GM18511 (cell line): ENCODE measurements around the gene ASB7.
"Not testable (repeated sequence)": the region's sequence is repeated elsewhere in the genome, so short reads cannot be mapped to it uniquely, and the experiment has no call there.

Experiments
- ATAC-seq: cut with Tn5 transposase; IDR thresholded peaks from one replicate; pipeline ENCODE4 v1.9.1; 2021; ENCODE audit warnings: mild to moderate bottlenecking, moderate library complexity; ENCODE audit not compliant: unreplicated experiment

Gene ASB7

DNA sequence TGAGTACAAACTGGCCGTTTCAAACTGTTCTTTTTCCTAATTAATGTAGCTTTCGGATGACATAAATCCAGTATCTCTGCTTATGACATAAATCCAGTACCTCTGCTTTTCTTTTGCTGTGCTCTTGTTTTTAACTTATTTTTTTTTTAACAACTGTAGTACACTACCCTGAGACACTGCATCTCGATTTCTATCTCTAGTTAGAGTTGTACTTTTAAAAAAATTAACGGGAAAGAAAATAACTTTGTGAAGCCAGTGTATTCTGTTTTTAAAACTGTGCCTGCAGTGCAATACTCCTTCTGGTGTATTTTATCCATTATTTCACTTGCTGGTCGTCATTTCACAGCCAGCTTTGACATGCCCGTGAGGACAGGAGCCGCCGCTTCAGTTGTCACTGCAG is 46.6 kb downstream of the ASB7 start:
- no peak for ATAC-seq

DNA sequence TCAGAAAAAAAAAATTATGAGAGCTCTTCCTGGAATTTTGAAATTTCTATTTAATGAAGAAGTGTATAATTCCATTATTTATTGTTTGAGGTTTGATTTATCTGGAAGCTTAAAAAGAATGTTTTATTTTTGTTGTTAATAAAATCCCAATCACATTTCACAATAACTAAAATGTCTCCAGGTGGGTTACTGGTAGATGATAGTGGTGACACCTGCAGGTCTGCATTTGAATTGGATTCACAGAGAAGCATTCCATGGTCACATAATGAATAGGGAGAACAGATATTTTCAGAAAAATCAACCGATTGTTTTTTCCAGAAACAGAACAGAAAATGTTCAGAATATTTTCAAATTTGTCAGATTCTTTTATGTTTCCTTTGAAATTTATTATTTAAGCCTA is 48.3 kb downstream of the ASB7 start:
- no peak for ATAC-seq

DNA sequence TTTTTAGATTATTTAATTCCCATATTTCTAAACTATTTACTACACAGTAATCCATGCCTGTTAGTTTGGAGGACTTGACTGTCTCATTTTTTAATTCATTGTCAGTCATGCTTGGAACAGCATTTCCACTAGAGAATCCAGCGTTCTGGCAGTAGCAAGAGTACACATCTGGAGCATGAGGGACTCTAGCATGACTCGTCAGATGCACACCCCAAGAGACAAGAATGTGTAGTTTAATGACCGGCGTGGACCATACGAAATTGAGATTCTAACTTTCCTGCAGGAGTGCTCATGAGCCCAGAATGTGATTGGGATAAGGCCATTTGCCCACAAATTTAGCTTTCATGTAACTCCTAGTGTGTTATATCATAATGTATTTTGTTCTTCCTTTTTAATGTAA is 48.9 kb downstream of the ASB7 start:
- no peak for ATAC-seq

DNA sequence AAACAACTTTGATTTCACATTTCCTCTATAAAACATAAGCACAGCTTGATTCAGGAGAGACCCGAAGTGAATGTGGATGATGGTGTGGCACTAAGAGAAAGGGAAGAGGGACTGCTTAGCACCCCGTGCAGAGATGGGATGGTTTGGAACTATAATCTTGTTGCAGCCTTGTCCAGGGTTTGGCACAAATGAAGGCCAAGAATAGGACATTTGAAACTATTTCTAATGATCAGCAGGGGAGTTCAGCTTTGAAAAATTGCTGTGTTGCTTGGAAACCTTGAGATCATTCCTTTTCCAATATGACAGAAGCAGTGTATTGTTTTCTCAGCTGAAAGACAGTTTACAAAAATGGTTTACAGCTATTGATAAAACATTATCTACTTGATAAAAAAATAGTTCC is 49.7 kb downstream of the ASB7 start:
- ATAC-seq, result no peak

DNA sequence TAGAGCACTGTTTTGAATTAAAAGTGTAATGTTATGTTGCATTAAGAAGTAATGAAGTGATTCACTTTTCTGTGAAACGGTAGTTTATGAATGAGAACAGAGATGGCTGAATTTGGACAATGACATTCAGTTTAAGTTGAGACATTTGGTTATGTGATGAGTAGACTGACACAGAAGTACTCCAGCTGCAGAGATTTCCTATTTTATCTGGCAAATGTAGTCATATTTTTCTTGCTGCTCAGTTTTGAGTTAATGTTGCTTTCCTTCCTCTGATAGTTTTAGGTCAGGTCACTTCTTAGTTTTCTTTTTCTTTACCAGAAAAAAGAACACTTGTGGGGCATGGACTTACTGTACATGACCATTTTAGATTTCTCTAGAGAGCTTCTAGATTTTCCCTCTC is 51.2 kb downstream of the ASB7 start:
- ATAC-seq, result no peak

DNA sequence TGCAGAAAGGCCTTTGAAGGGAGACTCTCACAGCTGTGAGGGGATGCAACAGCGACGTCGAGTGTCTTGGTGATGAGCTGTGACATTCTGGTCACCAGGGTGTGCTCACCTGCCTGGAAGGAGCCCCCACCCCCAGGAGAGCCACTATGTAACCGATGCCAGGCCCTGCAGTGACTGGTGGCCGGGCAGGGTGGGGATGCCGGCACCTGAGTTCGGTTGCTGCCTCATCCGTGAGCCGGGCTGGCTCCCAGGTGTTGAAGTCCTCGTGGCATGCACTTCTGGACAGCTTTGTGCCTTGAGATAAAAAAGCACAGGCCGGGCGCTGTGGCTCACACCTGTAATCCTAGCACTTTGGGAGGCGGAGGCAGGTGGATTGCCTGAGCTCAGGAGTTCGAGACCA is 56.5 kb downstream of the ASB7 start:
- ATAC-seq, result no peak

DNA sequence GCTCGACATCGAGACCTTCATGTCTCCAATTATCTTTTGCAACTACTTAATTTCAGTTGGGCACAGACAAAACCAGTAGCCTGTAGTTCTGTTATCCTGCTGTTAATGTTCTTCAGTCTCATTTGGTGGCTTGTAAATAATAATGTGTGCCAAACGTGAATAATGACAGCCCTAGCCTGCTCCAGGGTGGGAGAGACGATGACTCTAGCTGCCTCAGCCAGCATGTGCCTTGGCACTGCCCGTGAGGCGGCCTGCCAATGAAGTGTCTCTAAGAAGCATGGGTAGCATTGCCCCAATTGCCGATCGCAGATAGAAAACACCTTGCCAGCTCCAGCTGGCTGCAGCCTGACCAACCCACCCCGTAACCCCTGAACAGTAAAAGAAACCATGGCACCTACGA is 58.8 kb downstream of the ASB7 start:
- no peak for ATAC-seq

DNA sequence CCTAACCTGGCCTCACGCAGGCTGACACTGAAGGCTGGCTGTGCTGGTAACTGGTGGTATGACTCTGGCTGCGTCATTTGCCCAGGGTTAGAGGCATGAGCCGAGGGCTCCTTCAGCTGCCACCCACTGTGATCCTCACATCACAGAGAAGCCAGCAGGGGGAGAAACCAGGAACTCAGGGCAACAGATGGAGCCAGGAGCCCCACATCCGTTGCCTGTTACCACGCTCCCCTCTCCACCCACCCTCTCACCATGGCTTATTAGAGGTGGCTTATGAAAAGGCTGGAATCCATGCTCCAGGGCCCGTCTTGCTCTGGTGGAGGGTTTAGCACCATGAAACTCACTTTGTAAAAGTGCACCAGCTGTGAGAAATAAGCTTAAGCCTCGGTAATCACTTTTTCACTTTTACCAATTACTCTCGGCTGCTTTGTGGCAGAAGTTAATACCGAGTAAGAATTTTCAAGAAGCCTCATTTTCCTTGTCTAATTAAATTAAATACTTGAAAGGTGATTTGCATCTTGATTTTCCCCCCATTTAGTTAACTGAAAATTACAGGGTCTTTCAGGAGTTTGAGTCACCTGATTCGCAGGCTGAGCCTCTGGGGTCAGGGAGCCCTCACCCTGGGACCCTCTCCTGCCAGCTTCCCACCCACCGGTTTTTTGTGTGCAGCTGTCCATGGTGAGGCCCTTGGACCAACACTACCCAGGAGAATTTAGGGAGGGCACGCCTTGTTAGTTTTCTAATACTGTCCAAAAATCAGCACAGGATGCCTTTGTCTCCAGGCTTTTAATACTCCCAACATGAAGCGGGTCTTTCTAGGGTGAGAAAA is 60.9 kb downstream of the ASB7 start:
- no peak for ATAC-seq

DNA sequence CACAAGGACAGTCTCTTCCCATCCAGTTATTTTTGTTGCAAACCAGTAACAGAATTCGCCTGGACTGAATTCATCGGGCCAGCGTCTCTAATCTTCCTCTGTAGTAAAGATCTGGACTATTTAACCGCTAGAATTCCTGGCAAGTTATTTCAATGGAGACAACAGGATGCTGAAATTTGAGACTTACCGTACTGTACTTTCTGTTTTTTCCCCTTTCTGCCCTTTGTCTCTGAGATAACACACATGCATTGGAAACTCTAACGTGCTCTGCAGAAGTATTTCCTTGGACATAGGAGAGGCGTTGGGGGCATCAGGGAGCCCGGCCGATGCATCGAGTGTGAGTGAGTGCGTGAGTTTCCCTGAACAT is 61.5 kb downstream of the ASB7 start:
- no peak for ATAC-seq

DNA sequence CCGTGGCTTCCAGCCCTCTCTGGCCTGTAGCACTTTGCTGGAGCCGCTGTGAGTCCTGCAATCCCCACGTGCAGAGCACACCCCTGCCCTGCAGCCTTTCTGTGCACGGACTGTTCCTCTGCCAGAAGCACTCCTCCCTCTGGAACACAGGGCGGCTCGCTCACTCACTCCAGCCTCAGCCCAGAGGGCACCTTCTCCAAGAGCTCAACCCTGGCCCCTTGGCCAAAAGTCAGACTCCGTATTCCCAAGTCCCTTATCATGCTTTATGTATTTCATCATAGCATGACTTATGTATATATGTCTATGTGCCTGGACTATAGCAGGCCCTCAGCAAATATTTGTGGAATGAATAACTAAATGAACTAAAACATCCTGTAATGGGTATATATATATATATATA is 63.2 kb downstream of the ASB7 start:
- no peak for ATAC-seq

DNA sequence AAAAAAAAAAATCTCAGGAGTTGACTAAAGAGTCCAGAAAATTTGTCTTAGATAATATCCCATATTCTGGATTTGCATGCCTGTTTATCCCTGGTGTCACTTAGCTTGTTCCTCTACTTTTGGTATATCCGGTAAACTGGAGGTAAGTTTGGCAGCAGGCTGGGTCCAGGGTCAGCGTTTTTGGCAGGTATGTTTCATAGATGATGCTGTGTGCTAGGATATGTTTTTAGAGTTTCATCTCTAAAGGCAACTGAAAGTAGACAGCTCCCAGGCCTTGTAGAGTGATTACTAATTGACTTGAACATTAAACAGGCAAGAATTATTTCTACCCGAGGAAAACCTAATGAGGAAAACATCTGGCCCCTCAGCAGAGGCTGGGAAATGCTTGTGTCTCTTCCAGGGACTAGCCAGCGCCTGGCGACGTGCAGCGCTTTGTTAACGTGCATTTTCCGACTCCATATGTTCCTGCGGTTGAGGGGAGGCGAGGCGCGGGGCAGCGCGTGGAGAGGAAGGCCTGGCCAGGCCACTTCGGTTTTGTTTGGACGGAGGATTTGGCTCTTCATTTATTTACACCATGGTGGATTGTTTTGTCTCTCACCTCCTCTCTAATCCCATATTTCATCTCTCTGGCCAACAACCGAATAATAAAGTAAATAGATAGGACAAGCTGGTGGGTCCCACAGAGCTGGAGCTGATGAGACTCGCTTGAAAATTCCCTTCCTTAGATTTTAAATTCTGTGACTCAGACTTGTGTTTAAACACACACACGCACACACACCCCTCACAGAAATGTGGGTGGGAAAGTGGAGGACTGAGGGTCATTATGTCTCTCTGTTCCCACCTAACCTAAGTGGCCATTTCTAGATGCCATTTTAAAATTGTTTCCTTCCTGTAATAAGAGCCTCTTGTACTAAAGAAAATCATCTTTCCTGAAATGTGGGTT is 65.3 kb downstream of the ASB7 start:
- ATAC-seq, result no peak

DNA sequence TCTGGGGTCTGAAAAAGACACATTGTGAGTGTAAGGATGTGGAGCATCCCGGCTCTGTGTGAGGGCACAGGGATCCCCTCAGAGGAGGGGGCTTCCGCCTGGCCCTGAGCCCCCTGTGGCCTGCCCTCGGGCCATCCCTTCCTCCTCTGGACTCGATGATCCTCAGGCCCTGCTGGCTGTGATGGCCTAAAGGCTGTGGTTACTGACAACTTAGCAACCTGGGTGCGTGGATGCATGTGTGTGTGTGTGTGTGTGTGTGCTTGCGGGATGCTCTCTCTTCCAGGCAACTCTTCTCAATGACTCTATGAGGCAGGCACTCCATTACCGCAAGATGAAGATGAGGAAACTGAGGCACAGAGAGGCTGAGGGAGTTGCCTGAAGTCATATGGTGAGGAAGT is 66.0 kb downstream of the ASB7 start:
- no peak for ATAC-seq

DNA sequence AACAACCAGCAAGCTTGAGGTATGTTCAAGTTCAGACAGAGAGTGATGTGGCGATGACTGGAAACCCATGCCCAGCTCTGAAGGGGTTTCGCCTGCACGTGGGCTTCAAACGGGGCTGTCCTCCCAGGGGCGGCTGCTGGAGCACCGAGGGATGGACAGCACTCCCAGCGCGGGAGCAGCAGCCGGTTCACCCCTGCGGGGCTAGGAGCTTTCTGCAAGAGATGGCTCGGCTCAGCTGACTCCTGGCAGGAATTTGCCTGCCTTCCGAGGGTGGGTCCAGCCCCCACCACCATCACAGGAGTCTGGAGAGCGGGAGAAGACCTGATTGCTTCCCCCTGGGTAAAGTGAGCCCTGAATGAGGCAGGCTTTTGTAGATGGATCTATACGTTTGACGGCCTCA is 66.9 kb downstream of the ASB7 start:
- no peak for ATAC-seq

DNA sequence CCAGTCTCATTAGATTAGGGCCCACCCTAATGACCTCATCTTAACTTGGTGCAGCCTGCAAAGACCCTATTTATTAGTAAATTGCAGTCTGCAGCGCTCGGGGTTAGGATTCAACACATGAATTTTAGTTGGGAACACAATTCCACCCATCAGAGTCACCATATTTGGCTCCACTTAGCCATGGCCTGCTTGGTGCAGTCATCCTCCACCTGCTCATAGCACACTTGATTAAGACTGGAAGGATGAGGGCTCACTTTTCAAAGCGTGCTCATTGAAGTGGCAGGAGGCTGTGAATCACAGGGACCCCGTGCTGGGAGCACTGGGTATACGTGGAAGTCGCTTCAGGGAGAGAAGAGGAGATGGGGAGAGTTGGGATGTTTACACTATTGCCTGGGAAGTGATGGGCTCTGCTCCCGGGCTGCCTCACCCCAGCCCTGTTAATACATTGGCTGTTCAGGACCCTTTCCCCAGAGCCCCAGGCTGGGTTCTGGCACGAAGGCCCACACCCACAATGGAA is 68.2 kb downstream of the ASB7 start:
- ATAC-seq, result no peak

DNA sequence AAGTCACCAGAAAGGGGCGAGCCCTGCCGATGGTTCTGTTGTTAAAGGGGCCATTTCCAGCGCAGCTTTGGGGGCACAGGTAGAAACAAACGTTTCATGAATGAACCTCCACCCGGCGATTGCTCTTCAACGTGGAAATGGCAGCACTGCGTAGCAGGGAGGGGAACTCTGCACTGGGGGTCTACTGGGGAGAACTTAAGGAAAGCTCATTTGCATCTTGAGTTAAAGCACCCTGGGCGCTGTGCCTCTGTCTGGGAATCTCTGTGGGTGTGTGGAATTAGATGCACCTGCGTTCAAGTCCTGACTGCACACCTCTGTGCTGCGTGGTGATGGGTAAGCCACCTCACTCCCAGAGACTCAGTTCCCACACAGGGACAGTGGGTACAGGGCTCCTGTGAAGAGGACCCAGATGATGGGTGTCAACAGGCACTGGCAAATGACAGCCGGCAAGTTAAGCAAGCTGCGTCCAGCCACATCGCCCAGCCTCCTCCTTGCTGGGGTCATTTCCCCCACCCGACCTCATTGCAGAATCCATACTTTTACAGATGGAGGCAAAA is 68.8 kb downstream of the ASB7 start:
- ATAC-seq, result no peak

DNA sequence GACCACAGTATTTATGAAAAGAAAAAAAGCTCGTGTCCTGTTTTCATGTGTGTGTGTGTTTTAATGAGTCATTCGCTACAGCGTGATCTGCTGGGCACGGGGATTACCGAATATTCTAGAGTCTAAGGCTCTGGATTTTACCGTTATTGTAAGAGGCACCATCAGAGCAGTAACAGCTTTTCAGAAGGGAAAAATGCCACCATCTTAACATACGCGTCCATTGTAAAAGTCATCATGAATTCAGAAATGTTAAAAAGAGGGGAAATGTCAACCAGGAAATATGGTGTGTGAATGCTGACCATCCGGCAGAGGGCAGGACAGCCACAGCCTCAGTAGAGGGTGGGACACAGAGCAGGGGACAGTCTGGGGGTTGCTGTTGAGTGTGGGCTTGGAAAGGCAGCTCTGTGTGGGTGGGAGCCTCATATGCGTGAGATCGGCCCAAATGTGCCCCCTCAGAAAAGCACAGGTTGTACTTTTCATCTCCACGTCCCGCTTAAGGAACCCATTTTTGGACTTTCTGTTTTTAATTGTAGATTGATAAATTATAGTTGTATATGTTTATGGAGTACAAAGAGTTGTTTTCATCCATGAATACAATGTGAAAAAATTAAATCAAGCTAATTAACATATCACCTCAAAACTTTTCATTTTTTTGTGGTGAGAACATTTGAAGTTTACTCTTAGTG is 69.6 kb downstream of the ASB7 start:
- no peak for ATAC-seq

DNA sequence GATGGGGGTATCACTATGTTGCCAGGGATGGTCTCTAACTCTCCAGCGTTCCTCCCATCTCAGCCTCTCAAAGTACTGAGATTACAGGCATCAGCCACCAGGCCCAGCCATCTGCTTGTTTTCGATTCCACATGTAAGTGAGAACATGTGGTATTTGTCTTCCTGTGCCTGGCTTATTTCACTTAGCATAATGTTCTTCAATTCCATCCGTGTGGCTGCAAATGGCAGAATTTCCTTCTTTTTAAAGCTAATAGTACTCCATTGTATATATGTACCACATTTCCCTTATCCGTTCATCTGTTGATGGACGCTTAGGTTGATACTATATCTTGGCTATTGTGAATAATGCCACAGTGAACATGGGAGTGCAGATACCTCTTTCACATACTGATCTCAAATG is 70.6 kb downstream of the ASB7 start:
- ATAC-seq, result no peak

DNA sequence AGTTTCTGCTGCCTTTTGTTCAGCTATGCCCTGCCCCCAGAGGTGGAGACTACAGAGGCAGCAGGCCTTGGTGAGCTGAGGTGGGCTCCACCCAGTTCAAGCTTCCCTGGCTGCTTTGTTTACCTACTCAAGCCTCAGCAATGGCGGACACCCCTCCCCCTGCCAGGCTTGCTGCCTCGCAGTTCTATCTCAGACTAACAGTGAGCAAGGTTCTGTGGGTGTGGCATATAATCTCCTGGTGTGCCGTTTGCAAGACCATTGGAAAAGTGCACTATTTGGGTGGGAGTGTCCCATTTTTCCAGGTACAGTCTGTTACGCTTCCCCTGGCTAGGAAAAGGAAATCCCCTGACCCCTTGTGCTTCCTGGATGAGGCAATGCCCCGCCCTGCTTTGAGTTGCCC is 76.8 kb downstream of the ASB7 start:
- ATAC-seq, result not testable (repeated sequence)

DNA sequence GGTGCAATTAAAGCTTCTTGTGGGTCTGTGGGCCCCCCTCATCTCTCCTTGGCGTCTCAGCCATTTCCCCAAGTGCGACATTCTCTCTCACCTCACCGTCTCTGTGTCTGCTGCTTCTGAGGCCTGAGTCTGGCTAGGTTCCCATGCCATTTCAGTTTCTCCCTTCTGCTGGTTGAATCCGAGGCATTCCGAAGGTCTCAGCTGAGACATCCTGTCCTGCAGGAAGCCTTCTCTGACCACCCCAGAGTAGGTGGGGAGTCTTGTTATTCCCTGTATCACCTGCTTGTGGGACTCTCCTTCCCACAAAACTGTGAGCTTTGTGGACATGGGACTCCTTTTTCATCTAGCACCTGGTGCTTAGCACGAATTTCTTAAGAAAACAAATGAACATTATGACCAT is 78.3 kb downstream of the ASB7 start:
- ATAC-seq, result no peak

DNA sequence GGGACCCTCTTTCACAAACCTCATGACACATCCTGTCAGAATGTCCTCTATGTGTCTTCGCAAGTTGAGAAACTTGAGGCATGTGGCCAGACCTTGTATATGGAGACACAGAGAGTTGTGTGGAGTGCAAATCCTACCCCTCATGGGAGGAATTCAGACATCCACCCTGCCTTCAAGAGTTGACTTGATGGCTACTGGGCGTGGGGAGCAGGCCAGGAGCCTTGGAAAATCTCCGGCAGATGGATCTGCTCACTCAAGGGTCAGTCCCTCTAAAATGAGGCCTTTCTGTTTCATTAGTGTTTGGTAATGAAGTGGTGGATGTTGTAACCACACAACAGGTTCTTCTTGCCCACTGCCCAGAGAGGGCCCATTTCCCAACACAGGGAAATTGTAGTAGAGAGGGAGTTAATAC is 79.0 kb downstream of the ASB7 start:
- ATAC-seq, result no peak

DNA sequence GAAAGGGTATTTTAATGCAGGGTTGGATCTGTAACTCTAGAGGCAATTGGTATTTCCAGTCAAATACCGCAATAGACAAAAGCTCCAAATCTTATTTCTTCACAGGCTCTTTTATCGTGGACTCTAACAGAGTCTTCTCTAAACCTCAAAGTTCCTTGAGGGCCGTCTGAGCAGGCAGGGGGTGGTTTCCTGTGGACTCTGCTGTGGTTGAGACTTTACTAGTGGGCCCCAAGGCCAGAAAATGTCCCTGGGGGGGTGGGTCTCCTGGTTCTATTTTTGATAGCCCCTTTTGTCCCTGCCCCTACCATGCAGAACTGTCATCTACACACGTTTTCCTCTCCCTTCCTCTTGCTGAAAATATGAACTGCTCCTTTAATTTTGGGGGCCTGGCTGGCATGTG is 80.1 kb downstream of the ASB7 start:
- no peak for ATAC-seq
